HG03565 (cell line): ENCODE results near the gene PERM1.
"Not testable (repeated sequence)": the region's sequence is repeated elsewhere in the genome, so short reads cannot be mapped to it uniquely, and the experiment has no call there.

Experiments
- ATAC-seq: cut with Tn5 transposase; IDR thresholded peaks from one replicate; pipeline ENCODE4 v1.9.1; 2021; ENCODE audit warnings: mild to moderate bottlenecking, moderate library complexity; ENCODE audit not compliant: unreplicated experiment

Gene PERM1

GRCh38 chr1:998995-999724 is 17.3 kb upstream of the PERM1 start:
- ATAC-seq, result no peak

GRCh38 chr1:998745-998994 is 16.8 kb upstream of the PERM1 start:
- no peak for ATAC-seq

GRCh38 chr1:997993-998744 is 16.3 kb upstream of the PERM1 start:
- ATAC-seq, result no peak

DNA sequence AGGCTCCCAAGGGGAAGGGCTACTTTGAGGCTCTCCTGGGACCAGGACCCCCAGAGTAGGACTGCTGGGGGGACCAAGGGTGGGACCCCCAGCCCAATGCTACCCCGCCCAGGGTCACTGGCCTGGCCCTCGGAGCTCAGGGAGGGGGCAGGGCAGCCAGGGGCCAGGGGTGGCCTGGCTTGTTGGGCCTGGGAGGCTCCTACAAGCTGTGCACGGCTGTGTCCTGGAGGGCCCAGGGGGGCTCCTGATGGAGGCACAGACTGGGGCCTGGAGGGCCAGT is 15.8 kb upstream of the PERM1 start:
- no peak for ATAC-seq

DNA sequence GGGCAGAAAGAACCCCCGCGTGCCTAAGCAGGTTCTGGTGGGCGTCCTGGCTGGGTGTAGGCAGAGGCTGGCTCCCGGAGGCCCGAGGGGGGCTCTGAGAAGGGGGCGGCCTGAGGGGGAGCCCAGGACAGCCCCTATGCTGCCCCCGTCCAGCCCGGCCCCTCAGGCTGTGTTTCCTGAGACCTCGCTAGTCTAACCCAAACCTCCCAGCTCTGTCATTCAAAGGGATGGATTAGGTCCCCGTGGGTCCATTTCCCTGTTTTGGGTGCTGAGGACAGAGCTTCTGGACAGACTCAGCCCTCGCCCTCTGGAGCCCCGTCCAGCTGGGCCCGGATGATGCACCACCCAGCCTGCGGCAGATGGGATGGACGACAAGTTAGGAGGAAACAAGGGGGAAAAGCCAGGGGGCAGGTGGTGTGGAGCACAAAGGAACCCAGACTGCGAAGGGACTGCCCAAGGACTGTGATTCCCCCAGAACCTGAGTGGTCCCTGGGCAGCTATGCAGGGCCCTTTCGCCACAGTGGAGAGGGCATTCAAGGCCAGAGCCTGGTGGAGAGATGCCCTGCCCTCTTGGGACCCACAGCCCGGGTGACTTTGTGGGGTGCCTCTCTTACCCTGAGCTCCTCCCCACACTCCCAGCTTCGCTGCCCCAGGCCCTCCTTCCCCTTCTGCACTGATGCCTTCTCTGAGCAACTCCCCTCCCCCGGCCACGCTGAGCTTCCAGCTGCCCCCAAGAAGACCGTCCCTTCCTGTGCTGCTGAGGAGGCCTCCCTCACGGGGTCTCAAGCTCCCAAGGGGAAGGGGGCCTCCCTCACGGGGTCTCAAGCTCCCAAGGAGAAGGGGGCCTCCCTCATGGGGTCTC is 15.2 kb upstream of the PERM1 start:
- no peak for ATAC-seq

- no peak for ATAC-seq
Measured at GRCh38 chr1:995665-996633, 14.1 kb upstream of the PERM1 start.

DNA sequence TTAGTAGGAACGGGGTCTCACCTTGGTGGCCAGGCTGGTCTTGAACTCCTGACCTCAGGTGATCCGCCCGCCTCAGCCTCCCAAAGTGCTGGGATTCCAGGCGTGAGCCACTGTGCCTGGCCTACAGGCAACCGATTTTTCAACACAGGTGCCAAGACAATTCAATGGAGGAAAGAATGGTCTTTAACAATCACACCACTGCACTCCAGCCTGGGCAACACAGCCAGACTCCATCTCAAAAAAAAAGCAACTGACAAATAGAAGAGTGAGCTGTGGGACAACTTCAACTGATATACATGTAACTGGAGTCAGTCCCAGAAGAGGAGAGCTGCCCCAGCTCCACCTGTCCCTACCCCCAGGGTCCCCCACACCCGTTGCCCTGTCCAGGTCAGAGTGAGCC is 12.7 kb upstream of the PERM1 start:
- not testable (repeated sequence) for ATAC-seq

GRCh38 chr1:993379-993995 is 11.6 kb upstream of the PERM1 start:
- ATAC-seq, result no peak

- no peak for ATAC-seq
Measured at GRCh38 chr1:992362-992761, 10.5 kb upstream of the PERM1 start.

DNA sequence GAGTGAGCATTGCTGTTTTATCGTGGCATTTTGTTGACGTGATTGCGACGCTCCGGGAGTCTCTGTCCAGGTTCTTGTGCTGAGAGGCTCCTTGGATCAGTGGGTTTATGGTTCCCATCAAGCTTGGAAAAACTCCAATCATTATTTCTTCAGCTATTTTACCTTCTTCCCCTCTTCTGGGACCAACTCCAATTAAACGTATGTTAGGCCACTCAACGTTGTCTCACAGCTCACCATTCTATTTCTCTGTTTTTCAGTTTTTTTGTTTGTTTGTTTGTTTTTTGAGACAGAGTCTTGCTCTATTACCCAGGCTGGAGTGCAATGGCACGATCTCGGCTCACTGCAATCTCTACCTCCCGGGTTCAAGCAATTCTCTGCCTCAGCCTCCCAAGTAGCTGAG is 10.0 kb upstream of the PERM1 start:
- ATAC-seq, result no peak

- not testable (repeated sequence) for ATAC-seq
Measured at GRCh38 chr1:991275-991674, 9.4 kb upstream of the PERM1 start.

DNA sequence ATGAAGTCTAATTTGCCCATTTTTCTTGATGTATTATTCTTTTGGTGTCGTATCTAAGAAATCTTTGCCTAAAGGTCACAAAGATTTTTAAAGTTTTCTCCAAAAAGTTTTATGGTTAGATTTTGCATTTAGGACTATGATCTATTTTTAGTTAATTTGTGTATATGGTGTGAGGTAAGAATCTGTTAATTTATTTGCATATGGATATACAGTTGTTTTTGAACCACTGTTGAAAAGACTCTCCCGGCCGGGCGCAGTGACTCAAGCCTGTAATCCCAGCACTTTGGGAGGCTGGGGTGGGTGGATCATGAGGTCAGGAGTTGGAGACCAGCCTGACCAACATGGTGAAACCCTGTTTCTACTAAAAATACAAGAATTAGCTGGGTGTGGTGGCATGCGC is 6.2 kb upstream of the PERM1 start:
- ATAC-seq, result not testable (repeated sequence)

DNA sequence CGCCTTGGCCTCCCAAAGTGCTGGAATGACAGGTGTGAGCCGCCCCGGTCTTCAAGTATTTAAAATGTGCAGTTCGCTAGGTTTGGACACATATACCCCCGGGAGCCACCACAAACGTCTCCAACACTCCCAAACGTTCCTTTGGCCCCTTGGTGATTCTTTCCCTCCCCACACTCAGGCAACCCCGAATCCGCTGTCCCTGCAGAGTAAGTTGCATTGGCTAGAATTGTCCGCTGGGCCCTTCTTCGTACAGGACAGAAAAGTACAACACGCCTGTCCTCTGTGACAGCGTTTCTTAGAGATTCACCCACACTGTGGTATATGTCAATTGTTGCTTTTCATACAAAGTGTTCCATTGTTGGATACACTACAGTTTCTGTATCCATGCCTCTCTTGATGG is 3.2 kb upstream of the PERM1 start:
- no peak for ATAC-seq

DNA sequence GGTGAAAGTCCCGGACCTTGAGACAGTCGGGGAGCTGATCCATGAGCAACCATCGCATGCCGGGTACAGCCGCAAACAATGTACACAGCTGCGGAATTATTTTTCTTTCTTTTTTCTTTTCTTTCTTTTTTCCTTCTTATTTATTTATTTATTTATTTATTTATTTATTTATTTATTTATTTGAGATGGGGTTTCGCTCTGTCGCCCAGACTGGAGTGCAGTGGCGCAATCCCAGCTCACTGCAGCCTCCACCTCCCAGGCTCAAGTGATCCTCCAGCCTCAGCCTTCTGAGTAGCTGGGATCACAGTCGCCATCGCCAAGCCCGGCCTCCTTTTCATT is 2.6 kb upstream of the PERM1 start:
- no peak for ATAC-seq

- no peak for ATAC-seq
Measured at GRCh38 chr1:983798-984475, 2.0 kb upstream of the PERM1 start.

DNA sequence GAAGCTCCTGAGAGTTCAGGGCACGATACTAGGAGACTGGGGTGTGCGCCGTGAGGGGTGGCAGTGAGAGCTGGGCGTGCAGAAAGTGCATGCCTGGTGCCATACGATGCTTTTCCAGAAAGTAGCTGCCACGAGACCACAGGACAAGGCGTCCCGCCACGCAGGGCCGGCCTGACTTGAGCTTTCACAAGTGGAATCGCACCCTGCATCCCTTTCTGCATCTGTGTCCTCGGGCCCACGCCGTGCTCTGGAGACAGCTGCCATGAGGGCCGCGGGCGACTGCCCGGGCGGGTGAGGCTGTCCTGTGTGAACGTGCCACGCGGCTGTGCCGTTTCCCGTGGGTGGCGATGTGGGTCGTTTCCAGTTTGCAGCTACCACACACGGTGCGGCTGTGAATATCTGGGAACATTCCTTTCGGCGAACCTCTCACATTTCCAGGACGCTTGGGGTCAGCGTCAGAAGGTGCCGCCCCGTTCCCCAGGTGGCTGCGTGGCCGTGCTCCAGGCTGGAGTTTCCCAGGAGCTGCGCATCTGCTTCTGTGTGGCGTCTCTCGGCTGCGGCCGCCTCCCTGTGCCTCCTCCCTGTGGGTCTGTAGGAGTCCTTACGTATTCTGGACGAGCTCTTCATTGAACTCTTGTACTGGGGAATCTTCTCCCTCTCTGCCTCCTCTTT is 1.0 kb upstream of the PERM1 start:
- ATAC-seq, result no peak

GRCh38 chr1:981491-981954 is 370 bp downstream of the PERM1 start:
- ATAC-seq, result no peak

DNA sequence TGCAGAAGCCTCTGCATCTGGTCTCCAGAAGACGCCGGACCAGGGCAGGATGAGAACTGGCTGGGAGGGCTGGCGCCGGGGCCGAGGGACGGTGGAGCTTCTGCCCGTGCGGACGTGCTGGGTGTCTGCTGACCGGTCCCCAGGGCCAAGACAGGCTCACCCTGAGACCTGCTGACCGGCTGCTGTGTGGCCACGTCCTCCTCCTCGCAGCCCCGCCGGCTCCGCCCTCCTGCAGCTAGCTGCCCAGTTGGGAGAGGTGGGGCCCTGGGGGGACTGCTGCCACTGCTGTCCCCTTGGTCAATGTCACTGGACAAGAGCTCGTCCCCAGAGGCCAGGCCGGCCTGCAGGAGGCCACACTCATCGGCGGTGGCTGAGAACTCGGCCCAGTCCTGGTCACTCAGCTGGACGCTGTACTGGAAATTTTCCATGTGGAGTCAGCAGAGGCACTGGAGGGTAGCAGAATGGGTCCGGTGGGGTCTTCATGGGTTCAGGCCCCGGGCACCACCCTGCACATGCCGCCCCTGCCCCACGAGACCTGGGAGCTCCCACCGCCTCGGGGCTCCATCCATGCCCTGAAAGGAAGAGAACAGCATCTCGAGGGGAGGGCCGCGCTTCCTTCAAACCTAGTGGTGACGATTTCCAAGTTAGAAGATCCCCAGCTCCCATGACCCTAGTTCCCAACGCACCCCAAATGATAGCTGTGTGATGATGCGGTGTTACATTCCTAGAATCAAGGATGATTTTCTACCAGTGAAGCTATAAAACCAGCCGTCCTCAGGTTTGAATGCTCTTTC is 1.1 kb downstream of the PERM1 start:
- no peak for ATAC-seq

GRCh38 chr1:980137-980571 is 1.7 kb downstream of the PERM1 start:
- ATAC-seq, result no peak
